Measurements from ENCODE around the gene SESN3. TPM values are rescaled to one million over a fixed set of nuclear protein-coding genes. Genes with fewer than 3 reads are reported as not detected.
A peak's percentile ranks its signal among the peaks of the same experiment; 100 is the strongest.

SESN3 gene
- total RNA-seq, 1 donor from 2014 or later = 79.7 TPM

GRCh38 chr11:95155385-95155784 lies 75.6 kb downstream of the SESN3 start:
- DNase-seq (ENCODE audit: low spot score, unreplicated experiment) = no peak
- Mint-ChIP-seq H3K27ac (no peak overlapping the region), H3K4me3 (ENCODE audit: low read depth) (no peak overlapping the region), H3K27me3 (no peaks in the 10 kb centered on the region), H3K9me3 (ENCODE audit: low read depth) (no peaks in the 10 kb centered on the region), H3K4me1 (ENCODE audit: low read depth) (peaks cover 6% of the 10 kb centered on the region), H3K36me3 (ENCODE audit: insufficient read depth) (no peaks in the 10 kb centered on the region)
- no peak for TF ChIP-seq CTCF (IDR thresholded peaks at IDR 0.05; ENCODE audit: unreplicated experiment)

DNA sequence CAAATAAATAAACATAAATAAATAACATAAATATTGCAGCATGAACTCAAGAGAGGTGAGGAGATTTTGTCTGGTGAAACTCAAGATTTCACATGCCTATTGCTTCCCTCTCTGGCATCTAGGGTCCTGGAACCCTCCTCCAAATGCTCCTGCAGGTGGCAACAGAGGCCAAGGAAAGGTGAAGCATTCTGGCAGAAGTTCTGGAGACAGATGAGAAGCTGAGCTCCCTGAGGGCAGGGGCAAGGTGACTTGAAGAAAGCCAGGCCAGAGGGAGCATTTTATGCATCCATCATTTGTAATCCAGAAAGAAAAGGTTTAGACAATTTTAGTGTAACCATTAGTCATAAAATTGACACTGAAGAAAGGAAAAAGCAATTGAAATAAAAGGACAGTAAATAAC lies 76.5 kb downstream of the SESN3 start:
- no peaks in the 10 kb centered on the region for H3K9me3 Mint-ChIP-seq (ENCODE audit: low read depth)
- H3K4me1 Mint-ChIP-seq (ENCODE audit: low read depth) = peaks cover 9% of the 10 kb centered on the region
- TF ChIP-seq CTCF (IDR thresholded peaks at IDR 0.05; ENCODE audit: unreplicated experiment) = peak; percentile 79
- no peak overlapping the region for H3K4me3 Mint-ChIP-seq (ENCODE audit: low read depth)
- no peak overlapping the region for H3K27ac Mint-ChIP-seq
- DNase-seq (ENCODE audit: low spot score, unreplicated experiment) = peak; percentile 25
- H3K27me3 Mint-ChIP-seq = no peaks in the 10 kb centered on the region
- no peaks in the 10 kb centered on the region for H3K36me3 Mint-ChIP-seq (ENCODE audit: insufficient read depth)

DNA sequence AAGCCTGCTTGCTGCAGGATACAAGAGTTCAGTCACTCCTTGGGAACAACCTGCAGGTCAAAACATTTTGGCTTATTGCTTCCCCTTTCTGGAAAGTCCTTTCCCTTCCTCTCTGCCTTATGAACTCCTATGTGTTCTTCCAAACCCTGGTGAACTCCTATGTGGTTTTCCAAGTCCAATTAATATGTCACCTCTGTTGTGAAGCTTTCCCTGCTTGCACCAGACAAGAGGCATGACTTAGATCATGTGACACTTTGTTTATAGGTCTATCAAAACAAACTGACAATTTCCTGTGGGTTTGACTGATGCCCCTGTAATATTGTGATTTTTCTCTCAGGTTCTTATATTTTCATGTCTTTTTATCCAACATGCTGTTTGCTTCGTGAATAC lies 77.2 kb downstream of the SESN3 start:
- no peak for DNase-seq (ENCODE audit: low spot score, unreplicated experiment)
- no peak for TF ChIP-seq CTCF (IDR thresholded peaks at IDR 0.05; ENCODE audit: unreplicated experiment)
- Mint-ChIP-seq H3K4me1 (ENCODE audit: low read depth) (peaks cover 15% of the 10 kb centered on the region), H3K4me3 (ENCODE audit: low read depth) (no peak overlapping the region), H3K9me3 (ENCODE audit: low read depth) (no peaks in the 10 kb centered on the region), H3K27me3 (no peaks in the 10 kb centered on the region), H3K36me3 (ENCODE audit: insufficient read depth) (no peaks in the 10 kb centered on the region), H3K27ac (peak overlapping the region; percentile 66)

GRCh38 chr11:95152876-95153856 lies 77.8 kb downstream of the SESN3 start:
- Mint-ChIP-seq H3K9me3 (ENCODE audit: low read depth) (no peaks in the 10 kb centered on the region), H3K27ac (peak overlapping the region; percentile 66), H3K36me3 (ENCODE audit: insufficient read depth) (no peaks in the 10 kb centered on the region), H3K4me3 (ENCODE audit: low read depth) (no peak overlapping the region), H3K4me1 (ENCODE audit: low read depth) (peaks cover 15% of the 10 kb centered on the region), H3K27me3 (no peaks in the 10 kb centered on the region)
- no peak for DNase-seq (ENCODE audit: low spot score, unreplicated experiment)
- no peak for TF ChIP-seq CTCF (IDR thresholded peaks at IDR 0.05; ENCODE audit: unreplicated experiment)

GRCh38 chr11:95150956-95151684 lies 79.9 kb downstream of the SESN3 start:
- peak; percentile 73 for TF ChIP-seq CTCF (IDR thresholded peaks at IDR 0.05; ENCODE audit: unreplicated experiment)
- Mint-ChIP-seq H3K4me3 (ENCODE audit: low read depth) (peak overlapping the region; percentile 77), H3K27me3 (peaks cover 5% of the 10 kb centered on the region), H3K36me3 (ENCODE audit: insufficient read depth) (no peaks in the 10 kb centered on the region), H3K27ac (peak overlapping the region; percentile 95), H3K4me1 (ENCODE audit: low read depth) (peaks cover 15% of the 10 kb centered on the region), H3K9me3 (ENCODE audit: low read depth) (no peaks in the 10 kb centered on the region)
- peak; percentile 81 for DNase-seq (ENCODE audit: low spot score, unreplicated experiment)
